GM18909 (cell line): ENCODE data around the gene ITPR2.

Experiments used
- ATAC-seq: cut with Tn5 transposase; IDR thresholded peaks from one replicate; pipeline ENCODE4 v1.9.1; 2021; ENCODE audit warnings: mild to moderate bottlenecking; ENCODE audit not compliant: unreplicated experiment, poor library complexity

Gene ITPR2

GRCh38 chr12:26499979-26500640, 332.9 kb downstream of the ITPR2 start:
- ATAC-seq, result no peak

GRCh38 chr12:26496170-26496569, 336.8 kb downstream of the ITPR2 start:
- no peak for ATAC-seq

GRCh38 chr12:26493656-26494055, 339.3 kb downstream of the ITPR2 start:
- no peak for ATAC-seq

- ATAC-seq, result no peak
These were observed 340.6 kb downstream of the ITPR2 start for GRCh38 chr12:26492406-26492805.

GRCh38 chr12:26489908-26490307, 343.1 kb downstream of the ITPR2 start:
- no peak for ATAC-seq

GRCh38 chr12:26488351-26488750, 344.6 kb downstream of the ITPR2 start:
- ATAC-seq, result no peak

GRCh38 chr12:26473291-26473690, 359.7 kb downstream of the ITPR2 start:
- peak; percentile 92 for ATAC-seq

- peak; percentile 79 for ATAC-seq
These were observed 361.4 kb downstream of the ITPR2 start for GRCh38 chr12:26471560-26471959.

- no peak for ATAC-seq
These were observed 363.4 kb downstream of the ITPR2 start for GRCh38 chr12:26469421-26470180.

GRCh38 chr12:26467351-26467750, 365.6 kb downstream of the ITPR2 start:
- ATAC-seq, result no peak

GRCh38 chr12:26466726-26467125, 366.3 kb downstream of the ITPR2 start:
- no peak for ATAC-seq

- no peak for ATAC-seq
These were observed 367.4 kb downstream of the ITPR2 start for GRCh38 chr12:26465419-26466097.

- no peak for ATAC-seq
These were observed 371.2 kb downstream of the ITPR2 start for GRCh38 chr12:26461776-26462175.

- no peak for ATAC-seq
These were observed 372.6 kb downstream of the ITPR2 start for GRCh38 chr12:26460361-26460760.

- ATAC-seq, result no peak
These were observed 376.9 kb downstream of the ITPR2 start for GRCh38 chr12:26455936-26456574.

GRCh38 chr12:26453246-26453645, 379.7 kb downstream of the ITPR2 start:
- ATAC-seq, result no peak

- ATAC-seq, result no peak
These were observed 380.5 kb downstream of the ITPR2 start for GRCh38 chr12:26452511-26452910.

GRCh38 chr12:26451763-26452162, 381.2 kb downstream of the ITPR2 start:
- no peak for ATAC-seq

- ATAC-seq, result no peak
These were observed 387.1 kb downstream of the ITPR2 start for GRCh38 chr12:26445909-26446308.

GRCh38 chr12:26443309-26443708, 389.7 kb downstream of the ITPR2 start:
- no peak for ATAC-seq

GRCh38 chr12:26441434-26441833, 391.6 kb downstream of the ITPR2 start:
- no peak for ATAC-seq
